Posterior vena cava (tissue), 2 donors: ENCODE data around the gene SKOR1. TPM values are rescaled to one million over a fixed set of nuclear protein-coding genes. Genes with fewer than 3 reads are reported as not detected.

Experiments
- DNase-seq: peaks from one replicate; pipeline ENCODE4 v3.0.0-alpha.2; 2020; ENCODE audit warnings: low spot score
- intact Hi-C, 2 donors: fragments of 100-400 bp; cut with DNase I; formaldehyde crosslinking; loops; one replicate each; pipeline versions ENCODE4 v1.14.1 to v1.14.2; 2022 to 2023
- total RNA-seq, 2 donors: library from RNA; stranded (reverse); fragmentation: NEBNext Ultra II Directional; extraction: Animal tissue kit (Norgen Biotek cat#: 25700); gene quantifications; one replicate each; pipeline ENCODE4 v1.2.1, GENCODE V29; 2021
- donor health status: DM: yes; HTN: yes; CAD: no.
- donor health status: DM: yes; HTN: yes; CAD: no.

Gene SKOR1
- total RNA-seq, 2 donors from 2014 or later = 0.51 to 0.76 TPM

GRCh38 chr15:67865331-67865730, 40.0 kb downstream of the SKOR1 start:
- DNase-seq = no peak
- intact Hi-C loops = loop anchor here in 1 of 2 donors (10.0 kb wide), 1 partner anchor 289 kb away; no protein-coding TSS in a partner anchor

GRCh38 chr15:67865766-67866165, 40.5 kb downstream of the SKOR1 start:
- no peak for DNase-seq
- intact Hi-C loops = loop anchor here in 1 of 2 donors (10.0 kb wide), 1 partner anchor 289 kb away; no protein-coding TSS in a partner anchor

GRCh38 chr15:67869701-67870100, 44.4 kb downstream of the SKOR1 start:
- no peak for DNase-seq
- intact Hi-C loops = loop anchor here in 1 of 2 donors (10.0 kb wide), 1 partner anchor 285 kb away; no protein-coding TSS in a partner anchor

- intact Hi-C loops = no loop called here
- DNase-seq = no peak
Measured at GRCh38 chr15:67870868-67871408, 45.6 kb downstream of the SKOR1 start.

- intact Hi-C loops = no loop called here
- no peak for DNase-seq
Measured at GRCh38 chr15:67873777-67874176, 48.5 kb downstream of the SKOR1 start.

GRCh38 chr15:67878712-67879206, 53.5 kb downstream of the SKOR1 start:
- intact Hi-C loops = no loop called here
- no peak for DNase-seq

- DNase-seq = no peak
- intact Hi-C loops = loop anchor here in 1 of 2 donors (5.0 kb wide), 1 partner anchor 38 kb away; no protein-coding TSS in a partner anchor
Measured at GRCh38 chr15:67879440-67880129, 54.3 kb downstream of the SKOR1 start.

GRCh38 chr15:67880651-67881182, 55.4 kb downstream of the SKOR1 start:
- DNase-seq = no peak
- intact Hi-C loops = loop anchor here in 1 of 2 donors (5.0 kb wide), 1 partner anchor 37 kb away; no protein-coding TSS in a partner anchor

GRCh38 chr15:67882487-67883233, 57.4 kb downstream of the SKOR1 start:
- DNase-seq = no peak
- intact Hi-C loops = loop anchor here in 1 of 2 donors (5.0 kb wide), 1 partner anchor 35 kb away; no protein-coding TSS in a partner anchor

- no peak for DNase-seq
Measured at GRCh38 chr15:67883234-67883773, 58.0 kb downstream of the SKOR1 start.

GRCh38 chr15:67884009-67884408, 58.7 kb downstream of the SKOR1 start:
- intact Hi-C loops = loop anchor here in 1 of 2 donors (5.0 kb wide), 1 partner anchor 33 kb away; no protein-coding TSS in a partner anchor

More at GRCh38 chr15:67883234-67883773, 58.0 kb downstream of the SKOR1 start:
- intact Hi-C loops = loop anchor here in 1 of 2 donors (5.0 kb wide), 1 partner anchor 34 kb away; no protein-coding TSS in a partner anchor

More at GRCh38 chr15:67884009-67884408, 58.7 kb downstream of the SKOR1 start:
- DNase-seq = no peak

Other genes starting within 250 kb of the SKOR1 start
- gene RNU6-1, start 14.5 kb downstream of the SKOR1 start, total RNA-seq = not detected
- gene PIAS1, start 228.8 kb downstream of the SKOR1 start, total RNA-seq = 10 to 100 TPM; 43.1 to 59.2 TPM